SH-SY5Y (cell line): ENCODE results near the gene LSAMP.

Experiments
- GATA2 ChIP-seq: IDR thresholded peaks from 2 replicates; pipeline ENCODE4 v1.6.1; 2011; ENCODE audit warnings: mild to moderate bottlenecking, low read depth, low read length
- GATA3 ChIP-seq: IDR thresholded peaks from 2 replicates; pipeline ENCODE4 v1.6.1; 2011; ENCODE audit warnings: low read depth, mild to moderate bottlenecking, low read length, moderate library complexity

The LSAMP gene

GRCh38 chr3:116233711-116234357 lies 211.5 kb downstream of the LSAMP start:
- TF ChIP-seq GATA2 (no peak), GATA3 (no peak)

- TF ChIP-seq GATA3 (no peak), GATA2 (no peak)
These were observed 214.8 kb downstream of the LSAMP start for GRCh38 chr3:116230431-116231020.

GRCh38 chr3:116226266-116226665 lies 219.0 kb downstream of the LSAMP start:
- TF ChIP-seq GATA2, result peak; percentile 51; the same call in 1 of the 2 replicates
- peak; percentile 48; the same call in 1 of the 2 replicates for TF ChIP-seq GATA3

GRCh38 chr3:116216761-116217160 lies 228.5 kb downstream of the LSAMP start:
- TF ChIP-seq GATA2 (no peak), GATA3 (no peak)

GRCh38 chr3:116211901-116212300 lies 233.4 kb downstream of the LSAMP start:
- no peak for TF ChIP-seq GATA3
- no peak for TF ChIP-seq GATA2

GRCh38 chr3:116200956-116201690 lies 244.2 kb downstream of the LSAMP start:
- TF ChIP-seq GATA2 (no peak), GATA3 (no peak)

- TF ChIP-seq GATA2, result no peak
- TF ChIP-seq GATA3, result no peak
These were observed 246.2 kb downstream of the LSAMP start for GRCh38 chr3:116199063-116199462.

GRCh38 chr3:116198087-116198486 lies 247.2 kb downstream of the LSAMP start:
- TF ChIP-seq GATA3 (no peak), GATA2 (no peak)

GRCh38 chr3:116192464-116192863 lies 252.8 kb downstream of the LSAMP start:
- TF ChIP-seq GATA3 (no peak), GATA2 (no peak)

GRCh38 chr3:116191409-116191808 lies 253.9 kb downstream of the LSAMP start:
- TF ChIP-seq GATA2, result no peak
- TF ChIP-seq GATA3, result no peak

GRCh38 chr3:116190095-116190494 lies 255.2 kb downstream of the LSAMP start:
- TF ChIP-seq GATA2, result no peak
- no peak for TF ChIP-seq GATA3

GRCh38 chr3:116188231-116188785 lies 257.0 kb downstream of the LSAMP start:
- TF ChIP-seq GATA3 (no peak), GATA2 (no peak)

- TF ChIP-seq GATA2 (peak; percentile 46; the same call in 1 of the 2 replicates), GATA3 (peak; percentile 65; the same call in 1 of the 2 replicates)
These were observed 259.2 kb downstream of the LSAMP start for GRCh38 chr3:116186049-116186448.

- TF ChIP-seq GATA3, result no peak
- no peak for TF ChIP-seq GATA2
These were observed 264.1 kb downstream of the LSAMP start for GRCh38 chr3:116181159-116181558.
